Measurements from ENCODE around the gene DNAJC7.

Gene DNAJC7

GRCh38 chr17:41975099-41976083 is 41.8 kb downstream of the DNAJC7 start:
- no peak for DNase-seq (ENCODE audit: low read depth)

- DNase-seq (ENCODE audit: low read depth) = no peak
These were observed 42.6 kb downstream of the DNAJC7 start for GRCh38 chr17:41974658-41975057.

- no peak for DNase-seq (ENCODE audit: low read depth)
These were observed 43.2 kb downstream of the DNAJC7 start for GRCh38 chr17:41974031-41974430.

- no peak for DNase-seq (ENCODE audit: low read depth)
These were observed 43.8 kb downstream of the DNAJC7 start for GRCh38 chr17:41973408-41973811.

- DNase-seq (ENCODE audit: low read depth) = no peak
These were observed 44.5 kb downstream of the DNAJC7 start for GRCh38 chr17:41972571-41973407.

GRCh38 chr17:41971721-41972523 is 45.3 kb downstream of the DNAJC7 start:
- no peak for DNase-seq (ENCODE audit: low read depth)

GRCh38 chr17:41970901-41971331 is 46.3 kb downstream of the DNAJC7 start:
- DNase-seq (ENCODE audit: low read depth) = no peak

- no peak for DNase-seq (ENCODE audit: low read depth)
These were observed 48.6 kb downstream of the DNAJC7 start for GRCh38 chr17:41968676-41969075.

GRCh38 chr17:41967921-41968578 is 49.2 kb downstream of the DNAJC7 start:
- no peak for DNase-seq (ENCODE audit: low read depth)

GRCh38 chr17:41967141-41967920 is 49.9 kb downstream of the DNAJC7 start:
- no peak for DNase-seq (ENCODE audit: low read depth)

- no peak for DNase-seq (ENCODE audit: low read depth)
These were observed 50.6 kb downstream of the DNAJC7 start, which contains the start of gene CNP for GRCh38 chr17:41966463-41967140. TSS of gene CNP (plus strand) at chr17:41966795. CDS start at chr17:41966885, 90 bp downstream.

- no peak for DNase-seq (ENCODE audit: low read depth)
These were observed 51.4 kb downstream of the DNAJC7 start for GRCh38 chr17:41965694-41966462.

- DNase-seq (ENCODE audit: low read depth) = no peak
These were observed 54.3 kb downstream of the DNAJC7 start for GRCh38 chr17:41962768-41963434.

- no peak for DNase-seq (ENCODE audit: low read depth)
These were observed 55.1 kb downstream of the DNAJC7 start for GRCh38 chr17:41962111-41962510.

GRCh38 chr17:41959336-41960095 is 57.7 kb downstream of the DNAJC7 start:
- no peak for DNase-seq (ENCODE audit: low read depth)

GRCh38 chr17:41959030-41959335 is 58.3 kb downstream of the DNAJC7 start:
- DNase-seq (ENCODE audit: low read depth) = no peak

GRCh38 chr17:41957869-41958439 is 59.3 kb downstream of the DNAJC7 start:
- no peak for DNase-seq (ENCODE audit: low read depth)
